HUES48 (cell line): Measurements from ENCODE around the gene QRFP.

Source experiments
- H3K27ac ChIP-seq: one replicate; pipeline ENCODE4 v1.7.0; 2013; ENCODE audit warnings: low read depth, low read length, inconsistent platforms
- H3K27me3 ChIP-seq: 2 replicates; pipeline ENCODE4 v1.6.1; 2013; ENCODE audit warnings: mild to moderate bottlenecking, low read length; ENCODE audit not compliant: control insufficient read depth, insufficient read depth
- H3K36me3 ChIP-seq: 2 replicates; pipeline ENCODE4 v1.6.1; 2013; ENCODE audit warnings: low read length; ENCODE audit not compliant: control insufficient read depth, insufficient read depth
- H3K4me1 ChIP-seq: 2 replicates; pipeline ENCODE4 v1.6.1; 2013; ENCODE audit warnings: mild to moderate bottlenecking, low read length; ENCODE audit not compliant: control insufficient read depth, insufficient read depth
- H3K4me3 ChIP-seq: 2 replicates; pipeline ENCODE4 v1.5.1; 2013; ENCODE audit warnings: mild to moderate bottlenecking, low read depth, low read length
- H3K9ac ChIP-seq: 2 replicates; pipeline ENCODE4 v1.6.1; 2013; ENCODE audit warnings: mild to moderate bottlenecking, low read depth, low read length, moderate library complexity
- H3K9me3 ChIP-seq: 2 replicates; pipeline ENCODE4 v1.6.1; 2013; ENCODE audit warnings: low read length; ENCODE audit not compliant: control insufficient read depth, insufficient read depth

QRFP gene, protein sequence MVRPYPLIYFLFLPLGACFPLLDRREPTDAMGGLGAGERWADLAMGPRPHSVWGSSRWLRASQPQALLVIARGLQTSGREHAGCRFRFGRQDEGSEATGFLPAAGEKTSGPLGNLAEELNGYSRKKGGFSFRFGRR

DNA sequence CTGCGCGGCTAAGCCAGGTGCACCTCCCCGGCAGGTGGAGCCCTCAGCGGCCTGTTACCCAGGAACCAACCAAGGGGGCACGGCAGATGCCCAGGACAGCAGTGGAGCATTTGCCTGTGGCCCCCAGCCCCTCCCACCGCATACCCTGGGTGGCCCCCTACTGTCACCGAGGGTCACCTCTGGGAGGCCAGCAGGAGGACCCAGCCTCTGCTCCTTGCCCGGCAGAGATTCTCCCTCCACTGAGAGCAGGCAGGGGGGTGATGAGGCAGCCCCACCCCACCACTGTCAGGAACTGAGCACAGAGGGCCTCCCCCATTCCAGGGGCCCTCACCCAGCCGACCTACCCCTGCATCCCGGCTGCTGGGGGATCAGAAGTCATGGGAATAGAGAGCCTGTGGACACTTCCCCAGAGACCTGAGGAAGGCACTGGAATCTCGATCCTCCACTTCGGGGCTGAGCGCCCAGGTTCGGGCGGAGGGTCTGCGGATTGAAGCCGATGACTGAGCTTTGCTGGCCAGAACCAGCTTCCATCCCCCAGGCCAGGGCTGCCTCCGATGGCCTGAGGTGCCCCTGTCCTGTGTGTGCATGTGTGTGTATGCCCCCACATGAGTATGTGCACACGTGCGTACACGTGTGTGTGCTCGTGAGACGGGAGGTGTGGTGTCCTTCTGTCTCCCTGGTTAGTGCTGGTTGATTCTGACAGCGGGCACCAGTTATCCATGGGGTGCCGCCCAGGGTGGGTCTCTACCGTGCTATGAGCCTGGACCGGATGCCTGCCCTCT, at the start of gene QRFP:
Gene QRFP, minus strand, starts transcription at position 580 of the 782 bp plus-strand sequence. CDS start 2,974 bp downstream, outside the sequence.
- no peaks in the 10 kb centered on the region for H3K9me3 ChIP-seq
- peak within 1 kb of the TSS; percentile 6 for H3K27ac ChIP-seq
- no peaks in the 10 kb centered on the region for H3K27me3 ChIP-seq
- peaks cover 18% of the 10 kb centered on the region for H3K36me3 ChIP-seq
- H3K4me3 ChIP-seq: no peak within 1 kb of the TSS
- no peak within 1 kb of the TSS for H3K9ac ChIP-seq
- H3K4me1 ChIP-seq: no peaks in the 10 kb centered on the region

GRCh38 chr9:130945173-130945572, 48.6 kb upstream of the QRFP start:
- Histone ChIP-seq H3K27me3 (peaks cover 18% of the 10 kb centered on the region), H3K4me1 (peaks cover 6% of the 10 kb centered on the region; the same call in 1 of the 2 replicates), H3K9me3 (no peaks in the 10 kb centered on the region)

DNA sequence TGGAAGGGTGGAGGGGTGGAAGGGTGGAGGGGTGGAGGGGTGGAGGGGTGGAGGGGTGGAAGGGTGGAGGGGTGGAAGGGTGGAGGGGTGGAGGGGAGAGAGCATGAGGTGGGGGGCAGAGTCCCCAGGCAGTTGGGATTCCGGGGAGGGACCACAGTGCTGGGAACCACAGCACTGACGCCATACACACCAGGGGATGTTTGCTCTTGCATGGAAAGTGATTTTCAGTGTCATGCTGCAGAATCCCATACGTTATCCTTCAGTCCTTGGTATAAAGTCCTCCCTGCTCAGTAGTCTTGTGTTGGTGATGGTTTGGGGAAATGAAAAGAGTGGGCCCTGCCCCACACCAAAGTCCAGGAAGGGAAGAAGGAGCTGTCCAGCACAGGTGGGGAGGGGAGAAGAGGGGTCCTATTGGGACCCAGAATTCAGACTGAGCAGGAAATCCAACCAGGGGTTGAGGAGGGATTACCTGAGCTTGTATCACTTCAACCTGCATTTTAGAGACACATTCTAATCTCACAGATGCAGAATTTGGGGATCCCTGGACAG, 48.0 kb upstream of the QRFP start:
- peaks cover 24% of the 10 kb centered on the region for H3K27me3 ChIP-seq
- H3K27ac ChIP-seq: no peak overlapping the region
- H3K36me3 ChIP-seq: no peaks in the 10 kb centered on the region
- no peaks in the 10 kb centered on the region for H3K9me3 ChIP-seq
- H3K4me1 ChIP-seq: peaks cover 6% of the 10 kb centered on the region; the same call in 1 of the 2 replicates
- no peak overlapping the region for H3K4me3 ChIP-seq
- no peak overlapping the region for H3K9ac ChIP-seq

More at GRCh38 chr9:130945173-130945572, 48.6 kb upstream of the QRFP start:
- Histone ChIP-seq H3K4me3 (no peak overlapping the region), H3K9ac (no peak overlapping the region), H3K27ac (no peak overlapping the region), H3K36me3 (no peaks in the 10 kb centered on the region)

DNA sequence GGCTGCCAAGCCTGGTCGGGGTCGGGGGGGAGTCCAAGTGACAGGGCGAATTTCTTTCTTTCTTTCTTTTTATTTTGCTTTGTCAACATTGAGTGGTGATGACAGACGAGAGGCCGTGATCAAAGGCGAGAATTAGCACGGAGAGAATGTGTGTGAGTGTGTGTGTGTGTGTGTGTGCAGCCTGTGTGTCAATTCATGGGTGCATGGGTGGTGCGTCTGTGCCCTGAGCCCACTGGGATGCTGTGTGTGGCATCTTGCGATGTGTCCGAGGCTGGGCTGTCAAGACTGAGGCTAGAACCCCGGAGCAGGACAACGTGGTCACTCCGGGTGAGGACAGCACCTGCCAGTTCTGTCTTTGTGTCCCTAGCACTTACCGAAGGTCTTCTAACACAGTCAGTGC, 47.2 kb upstream of the QRFP start:
- H3K9me3 ChIP-seq: no peaks in the 10 kb centered on the region
- H3K36me3 ChIP-seq: no peaks in the 10 kb centered on the region
- H3K27me3 ChIP-seq: peaks cover 32% of the 10 kb centered on the region
- H3K9ac ChIP-seq: no peak overlapping the region
- H3K4me1 ChIP-seq: peaks cover 6% of the 10 kb centered on the region; the same call in 1 of the 2 replicates
- H3K27ac ChIP-seq: no peak overlapping the region
- H3K4me3 ChIP-seq: no peak overlapping the region

GRCh38 chr9:130943221-130943620, 46.6 kb upstream of the QRFP start:
- H3K9ac ChIP-seq: no peak overlapping the region
- peaks cover 6% of the 10 kb centered on the region; the same call in 1 of the 2 replicates for H3K4me1 ChIP-seq
- no peaks in the 10 kb centered on the region for H3K36me3 ChIP-seq
- H3K27me3 ChIP-seq: peaks cover 36% of the 10 kb centered on the region
- no peak overlapping the region for H3K4me3 ChIP-seq
- H3K9me3 ChIP-seq: no peaks in the 10 kb centered on the region
- no peak overlapping the region for H3K27ac ChIP-seq

DNA sequence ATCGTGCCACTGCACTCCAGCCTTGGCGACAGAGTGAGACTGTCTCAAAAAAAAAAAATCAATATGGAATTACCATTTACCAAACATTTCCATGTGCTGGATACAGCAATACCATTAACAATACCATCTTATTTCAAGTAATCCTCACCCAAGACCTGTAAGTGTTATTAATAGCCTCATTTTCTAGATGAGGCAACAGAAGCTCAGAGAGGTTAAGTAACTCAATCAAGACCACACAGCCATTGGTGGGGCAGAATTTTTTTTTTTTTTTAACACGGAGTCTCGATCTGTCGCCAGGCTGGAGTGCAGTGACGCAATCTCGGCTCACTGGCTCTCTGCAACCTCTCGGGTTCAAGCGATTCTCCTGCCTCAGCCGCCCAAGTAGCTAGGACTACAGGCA, 46.1 kb upstream of the QRFP start:
- no peak overlapping the region for H3K27ac ChIP-seq
- H3K9ac ChIP-seq: no peak overlapping the region
- H3K36me3 ChIP-seq: no peaks in the 10 kb centered on the region
- peaks cover 8% of the 10 kb centered on the region; the same call in 1 of the 2 replicates for H3K4me1 ChIP-seq
- H3K27me3 ChIP-seq: peaks cover 42% of the 10 kb centered on the region
- no peaks in the 10 kb centered on the region for H3K9me3 ChIP-seq
- no peak overlapping the region for H3K4me3 ChIP-seq

DNA sequence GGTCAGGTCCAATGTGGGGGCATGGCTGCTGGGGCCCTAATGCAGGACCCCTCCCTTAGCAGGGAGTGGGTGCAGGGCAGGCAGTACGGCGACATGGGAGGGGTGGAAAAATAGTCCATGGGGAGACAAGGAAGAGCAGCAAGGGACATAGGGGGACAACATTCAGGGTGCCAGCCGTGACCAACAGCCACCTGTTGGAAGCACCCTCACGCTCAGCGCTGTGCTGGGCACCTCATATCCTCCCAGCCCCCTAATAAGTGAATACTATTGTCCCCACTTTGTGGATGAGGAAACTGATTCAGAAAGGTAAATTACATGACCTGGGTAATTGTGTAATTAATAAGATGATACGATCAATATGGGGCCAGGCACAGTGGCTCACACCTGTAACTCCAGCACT, 45.5 kb upstream of the QRFP start:
- Histone ChIP-seq H3K4me1 (peaks cover 11% of the 10 kb centered on the region; the same call in 1 of the 2 replicates), H3K9ac (no peak overlapping the region), H3K9me3 (no peaks in the 10 kb centered on the region), H3K36me3 (no peaks in the 10 kb centered on the region), H3K27ac (no peak overlapping the region), H3K27me3 (peaks cover 48% of the 10 kb centered on the region), H3K4me3 (no peak overlapping the region)

- Histone ChIP-seq H3K36me3 (no peaks in the 10 kb centered on the region), H3K9ac (no peak overlapping the region), H3K27ac (no peak overlapping the region), H3K4me1 (peaks cover 23% of the 10 kb centered on the region), H3K4me3 (no peak overlapping the region; the same call in 1 of the 2 replicates), H3K9me3 (no peaks in the 10 kb centered on the region), H3K27me3 (peaks cover 51% of the 10 kb centered on the region)
Measured at GRCh38 chr9:130940693-130941576, 44.3 kb upstream of the QRFP start.

DNA sequence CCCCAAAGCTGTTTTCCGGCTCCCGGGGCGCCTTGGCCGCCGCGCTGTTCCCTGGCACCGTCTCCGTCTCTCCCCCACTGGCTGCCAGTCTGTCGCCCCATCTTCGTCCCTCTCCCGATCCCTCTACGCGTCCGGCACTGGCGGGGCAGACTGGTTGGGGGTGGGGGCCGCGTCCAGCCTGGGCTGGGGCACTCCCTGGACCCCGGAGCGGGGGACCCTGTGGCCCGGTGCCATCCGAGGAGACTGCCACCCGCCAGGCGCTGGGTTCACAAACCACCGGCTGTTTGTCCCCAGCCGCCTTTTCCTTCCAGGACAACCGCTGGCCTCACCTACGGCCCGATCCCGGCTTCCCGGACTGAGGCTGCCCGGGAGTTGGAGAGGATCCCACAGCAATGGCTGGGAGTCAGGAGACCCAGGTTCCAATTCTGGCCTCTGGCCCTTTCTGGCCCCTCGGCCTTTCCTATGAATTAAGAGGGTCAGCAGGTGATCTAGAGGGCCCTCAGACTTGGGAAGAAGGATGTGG, 43.5 kb upstream of the QRFP start:
- peaks cover 56% of the 10 kb centered on the region for H3K27me3 ChIP-seq
- peak overlapping the region; percentile 47; the same call in 1 of the 2 replicates for H3K4me3 ChIP-seq

GRCh38 chr9:130939405-130940026, 42.9 kb upstream of the QRFP start:
- Histone ChIP-seq H3K9me3 (no peaks in the 10 kb centered on the region), H3K9ac (no peak overlapping the region), H3K27me3 (peaks cover 60% of the 10 kb centered on the region), H3K4me1 (peaks cover 23% of the 10 kb centered on the region), H3K36me3 (no peaks in the 10 kb centered on the region), H3K27ac (no peak overlapping the region), H3K4me3 (peak overlapping the region; percentile 74)

More for the DNA sequence above, 43.5 kb upstream of the QRFP start:
- no peaks in the 10 kb centered on the region for H3K36me3 ChIP-seq
- no peaks in the 10 kb centered on the region for H3K9me3 ChIP-seq
- H3K4me1 ChIP-seq: peaks cover 23% of the 10 kb centered on the region
- no peak overlapping the region for H3K27ac ChIP-seq
- no peak overlapping the region for H3K9ac ChIP-seq
